ENCODE results near the gene SPHK2.
"Not testable (repeated sequence)": the region's sequence is repeated elsewhere in the genome, so short reads cannot be mapped to it uniquely, and the experiment has no call there.

The SPHK2 gene

DNA sequence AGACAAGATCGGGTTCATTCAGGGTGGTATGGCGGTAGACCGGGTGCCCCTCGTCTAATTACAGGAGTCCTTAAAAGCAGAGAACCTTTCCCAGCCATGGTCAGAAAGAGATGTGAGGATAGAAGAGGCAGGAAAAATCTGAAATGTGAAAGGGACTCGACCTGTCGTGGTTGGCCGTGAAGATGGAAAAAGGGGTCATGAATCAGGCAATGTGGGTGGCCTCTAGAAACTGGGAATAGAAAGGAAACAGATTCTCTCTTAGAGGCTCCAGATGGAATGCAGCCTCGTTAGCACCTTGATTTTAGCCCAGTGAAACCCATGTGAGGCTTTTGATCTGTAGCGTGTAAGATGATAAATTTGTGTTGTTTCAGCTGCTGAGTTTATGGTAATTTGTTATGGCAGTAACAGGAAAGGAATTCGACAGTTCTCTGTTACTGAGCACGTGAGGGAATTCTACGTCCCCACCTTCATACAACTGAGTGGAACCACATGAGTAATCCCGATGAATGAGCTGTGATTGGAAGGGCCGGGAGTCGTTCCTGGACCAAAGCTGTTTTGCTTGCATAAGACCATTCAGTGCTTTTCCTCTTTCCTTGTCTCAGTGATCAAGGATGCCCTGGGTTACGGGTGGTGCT, 37.7 kb downstream of the SPHK2 start:
- H3K36me3 ChIP-seq (replicated peaks; ENCODE audit: low read depth, low read length), result no peaks in the 10 kb centered on the region
- no peaks in the 10 kb centered on the region for H4K20me1 ChIP-seq (ENCODE audit: insufficient read depth, low read length)
- H2AFZ ChIP-seq (ENCODE audit: low read depth, low read length), result no peak overlapping the region
- H3K27ac ChIP-seq (ENCODE audit: low read length), result no peak overlapping the region
- peaks cover 9% of the 10 kb centered on the region for H3K4me1 ChIP-seq (ENCODE audit: low read length)
- no peaks in the 10 kb centered on the region for H3K27me3 ChIP-seq (ENCODE audit: low read depth, low read length)
- no peak overlapping the region for H3K4me2 ChIP-seq (ENCODE audit: low read length)
- H3K79me2 ChIP-seq (ENCODE audit: low read length), result no peaks in the 10 kb centered on the region
- H3K4me3 ChIP-seq (ENCODE audit: low read length), result no peak overlapping the region
- H3K9ac ChIP-seq (ENCODE audit: low read length), result no peak overlapping the region
- no peaks in the 10 kb centered on the region for H3K9me3 ChIP-seq (ENCODE audit: insufficient read depth, low read length)
- no peak for TF ChIP-seq EZH2phosphoT487 (IDR thresholded peaks at IDR 0.05; ENCODE audit: low read depth)
- TF ChIP-seq, protein P1, sequence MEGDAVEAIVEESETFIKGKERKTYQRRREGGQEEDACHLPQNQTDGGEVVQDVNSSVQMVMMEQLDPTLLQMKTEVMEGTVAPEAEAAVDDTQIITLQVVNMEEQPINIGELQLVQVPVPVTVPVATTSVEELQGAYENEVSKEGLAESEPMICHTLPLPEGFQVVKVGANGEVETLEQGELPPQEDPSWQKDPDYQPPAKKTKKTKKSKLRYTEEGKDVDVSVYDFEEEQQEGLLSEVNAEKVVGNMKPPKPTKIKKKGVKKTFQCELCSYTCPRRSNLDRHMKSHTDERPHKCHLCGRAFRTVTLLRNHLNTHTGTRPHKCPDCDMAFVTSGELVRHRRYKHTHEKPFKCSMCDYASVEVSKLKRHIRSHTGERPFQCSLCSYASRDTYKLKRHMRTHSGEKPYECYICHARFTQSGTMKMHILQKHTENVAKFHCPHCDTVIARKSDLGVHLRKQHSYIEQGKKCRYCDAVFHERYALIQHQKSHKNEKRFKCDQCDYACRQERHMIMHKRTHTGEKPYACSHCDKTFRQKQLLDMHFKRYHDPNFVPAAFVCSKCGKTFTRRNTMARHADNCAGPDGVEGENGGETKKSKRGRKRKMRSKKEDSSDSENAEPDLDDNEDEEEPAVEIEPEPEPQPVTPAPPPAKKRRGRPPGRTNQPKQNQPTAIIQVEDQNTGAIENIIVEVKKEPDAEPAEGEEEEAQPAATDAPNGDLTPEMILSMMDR (IDR thresholded peaks at IDR 0.05; ENCODE audit: low read depth, low read length), result no peak

DNA sequence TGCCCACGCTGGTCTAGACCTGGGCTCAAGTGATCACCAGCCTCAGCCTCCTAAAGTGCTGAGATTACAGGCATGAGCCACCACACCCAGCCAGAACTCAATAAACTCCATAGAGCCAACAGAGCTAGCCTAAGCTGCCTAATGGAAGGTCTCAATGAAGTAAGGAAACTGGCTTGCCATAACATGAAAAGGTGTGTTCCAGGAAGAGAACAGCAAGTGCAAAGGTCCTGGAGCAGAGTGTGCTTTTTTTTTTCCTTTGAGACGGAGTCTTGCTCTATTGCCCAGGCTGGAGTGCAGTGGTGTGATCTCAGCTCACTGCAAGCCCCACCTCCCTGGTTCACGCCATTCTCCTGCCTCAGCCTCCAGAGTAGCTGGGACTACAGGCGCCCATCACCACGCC, 38.5 kb downstream of the SPHK2 start:
- H3K36me3 ChIP-seq (replicated peaks; ENCODE audit: low read depth, low read length); H3K27ac ChIP-seq (ENCODE audit: low read length): not testable (repeated sequence)

DNA sequence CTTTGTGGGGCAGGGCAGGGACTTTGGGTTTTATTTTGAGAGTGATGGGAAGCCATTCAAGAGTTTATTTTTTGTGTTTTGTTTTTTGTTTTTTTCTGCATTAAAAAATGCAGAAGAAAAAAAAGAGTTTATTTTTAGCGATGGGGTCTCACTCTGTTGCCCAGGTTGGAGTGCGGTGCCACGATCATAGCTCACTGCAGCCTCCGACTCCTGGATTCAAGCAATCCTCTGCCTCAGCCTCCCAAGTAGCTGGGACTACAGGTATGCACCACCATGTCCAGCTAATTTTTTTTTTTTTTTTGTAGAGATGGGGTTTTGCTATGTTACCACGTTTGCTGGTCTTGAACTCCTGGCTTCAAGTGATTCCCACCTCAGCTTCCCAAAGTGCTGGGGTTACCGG, 39.2 kb downstream of the SPHK2 start:
- Histone ChIP-seq H3K4me3 (ENCODE audit: low read length) (no peak overlapping the region), H3K9ac (ENCODE audit: low read length) (no peak overlapping the region), H3K4me2 (ENCODE audit: low read length) (no peak overlapping the region), H3K4me1 (ENCODE audit: low read length) (peaks cover 9% of the 10 kb centered on the region), H3K27ac (ENCODE audit: low read length) (no peak overlapping the region), H3K36me3 (replicated peaks; ENCODE audit: low read depth, low read length) (no peaks in the 10 kb centered on the region), H3K79me2 (ENCODE audit: low read length) (no peaks in the 10 kb centered on the region), H3K9me3 (ENCODE audit: insufficient read depth, low read length) (no peaks in the 10 kb centered on the region), H3K27me3 (ENCODE audit: low read depth, low read length) (no peaks in the 10 kb centered on the region), H2AFZ (ENCODE audit: low read depth, low read length) (no peak overlapping the region), H4K20me1 (ENCODE audit: insufficient read depth, low read length) (no peaks in the 10 kb centered on the region)
- TF ChIP-seq EZH2phosphoT487 (IDR thresholded peaks at IDR 0.05; ENCODE audit: low read depth), result no peak
- TF ChIP-seq, protein P1 (IDR thresholded peaks at IDR 0.05; ENCODE audit: low read depth, low read length), result no peak

More for the DNA sequence above, 38.5 kb downstream of the SPHK2 start:
- H3K79me2 ChIP-seq (ENCODE audit: low read length); H3K4me3 ChIP-seq (ENCODE audit: low read length); H3K4me1 ChIP-seq (ENCODE audit: low read length); H3K9ac ChIP-seq (ENCODE audit: low read length); H3K4me2 ChIP-seq (ENCODE audit: low read length); H3K27me3 ChIP-seq (ENCODE audit: low read depth, low read length); H3K9me3 ChIP-seq (ENCODE audit: insufficient read depth, low read length); H4K20me1 ChIP-seq (ENCODE audit: insufficient read depth, low read length); H2AFZ ChIP-seq (ENCODE audit: low read depth, low read length): not testable (repeated sequence)

DNA sequence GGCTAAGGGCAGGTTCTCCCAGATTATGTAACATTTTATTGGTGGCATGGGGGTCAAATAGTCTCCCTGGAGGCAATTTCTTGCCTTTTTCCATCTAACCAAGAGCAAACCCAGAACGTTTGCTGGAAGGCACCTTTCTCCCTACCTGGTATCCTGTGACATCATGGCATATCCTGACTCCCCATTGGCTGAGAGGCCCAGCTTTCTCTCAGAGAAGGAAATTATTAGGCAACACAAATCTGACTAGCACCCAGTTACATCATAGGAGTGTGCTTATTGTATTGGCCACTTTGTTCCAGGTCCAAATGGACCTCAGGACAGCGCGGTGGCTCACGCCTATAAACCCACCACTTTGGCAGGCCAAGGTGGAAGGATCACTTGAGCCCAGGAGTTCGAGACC, 40.5 kb downstream of the SPHK2 start:
- Histone ChIP-seq H3K79me2 (ENCODE audit: low read length) (no peaks in the 10 kb centered on the region), H3K4me2 (ENCODE audit: low read length) (no peak overlapping the region), H3K4me3 (ENCODE audit: low read length) (no peak overlapping the region), H3K27ac (ENCODE audit: low read length) (no peak overlapping the region), H3K36me3 (replicated peaks; ENCODE audit: low read depth, low read length) (no peaks in the 10 kb centered on the region), H3K4me1 (ENCODE audit: low read length) (peaks cover 9% of the 10 kb centered on the region), H2AFZ (ENCODE audit: low read depth, low read length) (no peak overlapping the region), H3K9me3 (ENCODE audit: insufficient read depth, low read length) (no peaks in the 10 kb centered on the region), H3K27me3 (ENCODE audit: low read depth, low read length) (no peaks in the 10 kb centered on the region), H4K20me1 (ENCODE audit: insufficient read depth, low read length) (no peaks in the 10 kb centered on the region), H3K9ac (ENCODE audit: low read length) (no peak overlapping the region)
- TF ChIP-seq, protein P1 (IDR thresholded peaks at IDR 0.05; ENCODE audit: low read depth, low read length), result no peak
- TF ChIP-seq EZH2phosphoT487 (IDR thresholded peaks at IDR 0.05; ENCODE audit: low read depth), result no peak
